ENCODE data around the gene CDC42BPB.

CDC42BPB gene

DNA sequence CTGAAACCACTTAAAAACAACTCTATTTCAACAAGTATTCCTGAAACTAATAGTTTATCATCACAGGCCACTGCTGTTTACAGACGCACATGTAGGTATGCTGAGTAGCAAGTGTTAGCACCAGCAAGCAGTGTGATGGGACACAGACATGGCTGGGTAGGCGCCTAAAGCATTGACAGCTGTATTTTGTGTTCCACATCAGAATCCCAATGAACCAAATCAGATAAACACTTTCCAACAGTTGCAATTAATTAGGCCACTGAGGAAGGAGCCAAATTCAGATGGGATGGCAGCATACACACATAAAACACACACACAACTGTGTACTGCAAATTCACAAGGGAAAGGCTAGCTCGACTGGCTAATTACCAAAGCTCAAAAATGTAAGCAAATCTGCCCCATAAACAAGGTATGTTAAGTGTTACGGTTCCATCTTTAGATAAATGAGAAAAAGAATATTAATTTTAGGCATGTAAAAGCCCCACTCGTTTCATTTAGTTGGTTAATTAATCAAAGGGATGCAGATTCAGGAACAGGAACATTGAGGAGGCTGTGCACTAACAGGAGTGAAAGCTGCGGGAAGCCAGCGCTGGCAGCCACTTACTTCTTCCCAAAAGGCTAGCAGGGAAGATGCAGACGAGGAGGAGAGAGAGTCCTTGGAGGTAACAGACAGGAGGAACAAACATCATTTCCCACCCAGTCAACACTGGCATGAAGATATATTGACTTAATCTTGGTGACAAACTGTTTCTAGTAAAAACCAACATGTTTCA is 101.5 kb downstream of the CDC42BPB start:
- ChIA-PET POLR2A (no interaction called here), CTCF (no interaction called here)
- TF ChIP-seq L3MBTL2 (conservative IDR thresholded peaks at IDR 0.05) (no peak), ZNF384 (IDR thresholded peaks at IDR 0.05) (no peak), LEF1 (IDR thresholded peaks at IDR 0.05; ENCODE audit: borderline replicate concordance) (no peak), SP1 (IDR thresholded peaks at IDR 0.05) (no peak), CTBP1 (IDR thresholded peaks at IDR 0.05; ENCODE audit: borderline replicate concordance) (no peak), BHLHE40 (IDR thresholded peaks at IDR 0.05; ENCODE audit: borderline replicate concordance) (no peak), FOXA1 (IDR thresholded peaks at IDR 0.05) (no peak), ARNT (IDR thresholded peaks at IDR 0.05) (no peak), TARDBP (IDR thresholded peaks at IDR 0.05) (no peak)
- TF ChIP-seq, protein P1, sequence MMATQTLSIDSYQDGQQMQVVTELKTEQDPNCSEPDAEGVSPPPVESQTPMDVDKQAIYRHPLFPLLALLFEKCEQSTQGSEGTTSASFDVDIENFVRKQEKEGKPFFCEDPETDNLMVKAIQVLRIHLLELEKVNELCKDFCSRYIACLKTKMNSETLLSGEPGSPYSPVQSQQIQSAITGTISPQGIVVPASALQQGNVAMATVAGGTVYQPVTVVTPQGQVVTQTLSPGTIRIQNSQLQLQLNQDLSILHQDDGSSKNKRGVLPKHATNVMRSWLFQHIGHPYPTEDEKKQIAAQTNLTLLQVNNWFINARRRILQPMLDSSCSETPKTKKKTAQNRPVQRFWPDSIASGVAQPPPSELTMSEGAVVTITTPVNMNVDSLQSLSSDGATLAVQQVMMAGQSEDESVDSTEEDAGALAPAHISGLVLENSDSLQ (IDR thresholded peaks at IDR 0.05) = no peak
- no peak for DNase-seq (ENCODE audit: extremely low spot score)

DNA sequence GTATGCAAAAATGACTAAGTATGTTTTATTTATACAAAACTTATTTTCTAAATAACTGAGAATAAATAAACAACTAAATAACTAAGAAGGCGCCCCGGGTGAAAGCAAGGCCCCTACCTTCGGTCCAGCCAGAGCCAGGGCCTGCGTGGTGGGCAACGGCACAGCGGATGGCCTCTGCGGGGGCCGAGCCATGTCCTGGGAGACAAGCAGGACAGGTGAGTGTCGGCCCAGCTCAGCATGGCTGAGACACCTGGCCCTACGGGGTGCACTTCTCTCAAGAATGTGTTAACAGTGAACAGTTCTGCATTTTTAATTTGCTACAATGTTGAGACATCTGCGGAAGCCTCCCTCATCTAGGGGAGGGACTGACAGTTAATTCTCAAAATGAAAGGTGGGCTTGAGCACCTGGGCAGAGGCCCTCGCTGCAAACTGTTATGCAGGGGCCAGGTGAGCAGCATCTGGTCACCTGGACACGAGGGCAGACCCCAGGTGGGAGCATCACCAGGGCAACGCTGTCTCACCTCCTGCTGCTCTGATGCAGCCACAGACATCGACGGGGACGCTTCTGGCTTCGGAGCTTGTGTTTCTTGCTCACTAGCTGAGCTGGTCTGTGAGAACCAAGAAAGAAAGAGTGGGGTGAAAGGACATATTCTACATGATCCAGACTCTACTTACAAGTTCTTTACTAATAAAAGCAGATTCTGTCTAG is 103.1 kb downstream of the CDC42BPB start:
- ChIA-PET POLR2A (no interaction called here), CTCF (no interaction called here)
- TF ChIP-seq BHLHE40 (IDR thresholded peaks at IDR 0.05; ENCODE audit: borderline replicate concordance) (no peak), ARNT (IDR thresholded peaks at IDR 0.05) (no peak), SUZ12 (IDR thresholded peaks at IDR 0.05) (no peak), NFRKB (IDR thresholded peaks at IDR 0.05) (no peak), FOXK2 (IDR thresholded peaks at IDR 0.05) (no peak), FOXA1 (IDR thresholded peaks at IDR 0.05) (no peak), ELF4 (IDR thresholded peaks at IDR 0.05) (no peak), HDGF (IDR thresholded peaks at IDR 0.05; ENCODE audit: borderline replicate concordance) (no peak), TARDBP (IDR thresholded peaks at IDR 0.05) (no peak), FOXM1 (IDR thresholded peaks at IDR 0.05; ENCODE audit: borderline replicate concordance) (no peak), CTBP1 (IDR thresholded peaks at IDR 0.05; ENCODE audit: borderline replicate concordance) (no peak), SP1 (IDR thresholded peaks at IDR 0.05) (no peak), LEF1 (IDR thresholded peaks at IDR 0.05; ENCODE audit: borderline replicate concordance) (no peak), ZNF384 (IDR thresholded peaks at IDR 0.05) (no peak), L3MBTL2 (conservative IDR thresholded peaks at IDR 0.05) (no peak)
- TF ChIP-seq, protein P1 (IDR thresholded peaks at IDR 0.05) = no peak
- no peak for DNase-seq (ENCODE audit: extremely low spot score)

DNA sequence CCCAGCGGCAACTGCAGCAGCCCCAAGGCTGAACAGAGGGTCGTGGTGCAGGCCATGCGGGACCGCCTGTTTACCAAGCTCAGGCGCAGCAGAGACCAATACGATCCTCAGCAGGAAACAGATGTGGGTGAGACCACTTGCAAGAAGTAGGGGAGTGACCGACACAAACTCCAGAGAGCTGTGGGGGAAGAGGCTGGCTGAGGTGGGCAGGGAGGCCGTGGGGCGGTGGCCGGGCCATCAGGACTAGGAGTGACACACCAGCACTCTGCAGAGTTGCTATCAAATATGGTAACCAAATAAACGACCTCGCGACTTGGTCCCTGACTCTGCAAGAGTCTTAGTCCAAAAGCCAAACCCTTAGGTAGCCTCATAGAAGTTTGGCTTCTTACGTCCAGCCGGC is 104.2 kb downstream of the CDC42BPB start:
- no peak for TF ChIP-seq ARNT (IDR thresholded peaks at IDR 0.05)
- TF ChIP-seq FOXM1 (IDR thresholded peaks at IDR 0.05; ENCODE audit: borderline replicate concordance) = no peak
- no peak for TF ChIP-seq ZNF384 (IDR thresholded peaks at IDR 0.05)
- TF ChIP-seq L3MBTL2 (conservative IDR thresholded peaks at IDR 0.05) = no peak
- no peak for TF ChIP-seq BHLHE40 (IDR thresholded peaks at IDR 0.05; ENCODE audit: borderline replicate concordance)
- TF ChIP-seq CTBP1 (IDR thresholded peaks at IDR 0.05; ENCODE audit: borderline replicate concordance) = no peak
- no peak for TF ChIP-seq FOXK2 (IDR thresholded peaks at IDR 0.05)
- no peak for TF ChIP-seq FOXA1 (IDR thresholded peaks at IDR 0.05)
- no peak for TF ChIP-seq TARDBP (IDR thresholded peaks at IDR 0.05)
- no peak for TF ChIP-seq SP1 (IDR thresholded peaks at IDR 0.05)
- TF ChIP-seq LEF1 (IDR thresholded peaks at IDR 0.05; ENCODE audit: borderline replicate concordance) = no peak
- TF ChIP-seq, protein P1 (IDR thresholded peaks at IDR 0.05) = no peak
- TF ChIP-seq SUZ12 (IDR thresholded peaks at IDR 0.05) = no peak
- no peak for TF ChIP-seq HDGF (IDR thresholded peaks at IDR 0.05; ENCODE audit: borderline replicate concordance)
- TF ChIP-seq ELF4 (IDR thresholded peaks at IDR 0.05) = no peak
- TF ChIP-seq NFRKB (IDR thresholded peaks at IDR 0.05) = no peak
- DNase-seq (ENCODE audit: extremely low spot score) = no peak
- ChIA-PET POLR2A (no interaction called here), CTCF (no interaction called here)

DNA sequence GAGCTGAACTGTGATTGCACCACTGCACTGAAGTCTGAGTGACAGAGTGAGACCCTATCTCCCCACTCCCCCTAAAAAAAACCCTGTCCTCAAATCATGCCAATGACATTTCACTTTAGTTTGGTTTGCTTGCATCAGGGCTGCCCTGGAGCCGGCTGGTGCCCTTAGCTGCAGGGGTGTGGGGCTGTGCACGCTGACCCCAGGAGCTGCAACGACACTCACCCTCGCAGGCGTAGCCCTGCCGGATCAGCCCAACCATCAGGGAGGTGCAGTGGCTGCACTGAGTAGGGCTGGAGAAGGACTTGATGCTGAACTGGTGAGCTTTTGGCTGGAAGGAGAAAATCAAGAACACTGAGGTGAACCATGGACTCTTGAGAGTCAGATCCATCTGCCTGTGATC is 105.1 kb downstream of the CDC42BPB start:
- ChIA-PET CTCF (no interaction called here), POLR2A (no interaction called here)
- DNase-seq (ENCODE audit: extremely low spot score) = no peak
- TF ChIP-seq CTBP1 (IDR thresholded peaks at IDR 0.05; ENCODE audit: borderline replicate concordance) (no peak), FOXM1 (IDR thresholded peaks at IDR 0.05; ENCODE audit: borderline replicate concordance) (no peak), FOXK2 (IDR thresholded peaks at IDR 0.05) (no peak), FOXA1 (IDR thresholded peaks at IDR 0.05) (no peak), ZNF384 (IDR thresholded peaks at IDR 0.05) (no peak), TARDBP (IDR thresholded peaks at IDR 0.05) (no peak), SP1 (IDR thresholded peaks at IDR 0.05) (no peak), ARNT (IDR thresholded peaks at IDR 0.05) (no peak), ELF4 (IDR thresholded peaks at IDR 0.05) (no peak), SUZ12 (IDR thresholded peaks at IDR 0.05) (no peak), BHLHE40 (IDR thresholded peaks at IDR 0.05; ENCODE audit: borderline replicate concordance) (no peak), L3MBTL2 (conservative IDR thresholded peaks at IDR 0.05) (no peak), HDGF (IDR thresholded peaks at IDR 0.05; ENCODE audit: borderline replicate concordance) (no peak), NFRKB (IDR thresholded peaks at IDR 0.05) (no peak), LEF1 (IDR thresholded peaks at IDR 0.05; ENCODE audit: borderline replicate concordance) (no peak)
- TF ChIP-seq, protein P1 (IDR thresholded peaks at IDR 0.05) = no peak

DNA sequence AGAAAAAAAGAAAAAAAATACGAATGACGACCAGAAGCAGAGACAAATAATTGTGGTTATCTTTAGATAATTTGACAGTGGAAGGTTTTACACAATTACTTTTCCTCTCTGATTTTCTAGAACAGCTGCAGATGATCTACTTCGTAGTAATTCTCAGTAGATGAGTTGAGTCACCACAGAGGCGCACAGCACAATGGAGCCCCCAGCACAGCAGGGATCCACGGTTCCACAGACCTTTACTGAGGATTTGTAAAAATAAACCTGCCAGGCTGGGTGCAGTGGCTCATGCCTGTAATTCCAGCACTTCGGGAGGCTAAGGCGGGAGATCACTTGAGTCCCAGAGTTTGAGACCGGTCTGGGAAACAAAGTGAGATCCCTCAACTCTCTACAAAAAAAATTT is 105.5 kb downstream of the CDC42BPB start:
- POLR2A ChIA-PET = no interaction called here
- no peak for DNase-seq (ENCODE audit: extremely low spot score)
- CTCF ChIA-PET = no interaction called here
- TF ChIP-seq FOXK2 (IDR thresholded peaks at IDR 0.05) (no peak), FOXA1 (IDR thresholded peaks at IDR 0.05) (no peak), FOXM1 (IDR thresholded peaks at IDR 0.05; ENCODE audit: borderline replicate concordance) (no peak)
